Liver (tissue), 9 donors: ENCODE measurements around the gene HES6. TPM values are rescaled to one million over a fixed set of nuclear protein-coding genes. Genes with fewer than 3 reads are reported as not detected.

Experiments used
- DNase-seq: peaks from one replicate; pipeline ENCODE4 v3.0.0-alpha.2; 2017; ENCODE audit warnings: low spot score
- H3K27ac ChIP-seq, 2 donors: one replicate each; pipeline ENCODE4 v1.7.0; 2013; ENCODE audit warnings: inconsistent platforms in 2 of 2, low read length in 2 of 2, control low read depth in 1 of 2, low read depth in 1 of 2, mild to moderate bottlenecking in 1 of 2
- H3K27me3 ChIP-seq, 4 donors: one replicate each; pipeline versions ENCODE4 v1.6.1 to v1.7.0; 2013; ENCODE audit warnings: low read length in 3 of 4, inconsistent platforms in 1 of 4, mild to moderate bottlenecking in 1 of 4, moderate library complexity in 1 of 4; ENCODE audit not compliant: control insufficient read depth in 4 of 4, insufficient read depth in 4 of 4
- H3K36me3 ChIP-seq, 4 donors: one replicate each; pipeline versions ENCODE4 v1.6.1 to v1.7.0; 2013; ENCODE audit warnings: low read length in 3 of 4, mild to moderate bottlenecking in 3 of 4, low read depth in 1 of 4, moderate library complexity in 1 of 4; ENCODE audit not compliant: control insufficient read depth in 4 of 4, insufficient read depth in 3 of 4
- H3K4me1 ChIP-seq, 4 donors: one replicate each; pipeline versions ENCODE4 v1.6.1 to v1.7.0; 2013; ENCODE audit warnings: low read length in 3 of 4, mild to moderate bottlenecking in 3 of 4, moderate library complexity in 1 of 4; ENCODE audit not compliant: control insufficient read depth in 4 of 4, insufficient read depth in 4 of 4
- H3K4me3 ChIP-seq, 3 donors: one replicate each; pipeline versions ENCODE4 v1.6.1 to v1.7.0; 2013; ENCODE audit warnings: low read length in 3 of 3, control low read depth in 1 of 3, low read depth in 1 of 3, mild to moderate bottlenecking in 1 of 3
- H3K9ac ChIP-seq, 2 donors: one replicate each; pipeline ENCODE4 v1.7.0; 2013; ENCODE audit warnings: low read length in 2 of 2, mild to moderate bottlenecking in 2 of 2, moderate library complexity in 2 of 2, control low read depth in 1 of 2, low read depth in 1 of 2
- H3K9me3 ChIP-seq, 4 donors: one replicate each; pipeline versions ENCODE4 v1.6.1 to v1.7.0; 2013; ENCODE audit warnings: low read length in 3 of 4; ENCODE audit not compliant: control insufficient read depth in 4 of 4
- EGR1 ChIP-seq, 2 donors: IDR thresholded peaks; 2 replicates each; pipeline ENCODE4 v1.6.1; 2016 to 2018; ENCODE audit warnings: antibody characterized with exemption in 2 of 2, low read depth in 2 of 2
- FOXA1 ChIP-seq: IDR thresholded peaks from 2 replicates; pipeline ENCODE4 v1.6.1; 2016; ENCODE audit warnings: antibody characterized with exemption
- FOXA2 ChIP-seq: IDR thresholded peaks from 2 replicates; pipeline ENCODE4 v1.6.1; 2016; ENCODE audit warnings: antibody characterized with exemption
- GABPA ChIP-seq, 2 donors: IDR thresholded peaks in 1 of 2; conservative IDR thresholded peaks in 1 of 2; 2 replicates each; pipeline ENCODE4 v1.6.1; 2016; ENCODE audit warnings: antibody characterized with exemption in 2 of 2, mild to moderate bottlenecking in 1 of 2, moderate library complexity in 1 of 2
- HNF4A ChIP-seq, 2 donors: conservative IDR thresholded peaks; 2 replicates each; pipeline ENCODE4 v1.6.1; 2016; ENCODE audit warnings: antibody characterized with exemption in 2 of 2, mild to moderate bottlenecking in 2 of 2
- HNF4G ChIP-seq: IDR thresholded peaks from 2 replicates; pipeline ENCODE4 v1.6.1; 2016; ENCODE audit warnings: antibody characterized with exemption
- JUND ChIP-seq, 2 donors: IDR thresholded peaks; 2 replicates each; pipeline ENCODE4 v1.6.1; 2016; ENCODE audit warnings: antibody characterized with exemption in 2 of 2
- MAX ChIP-seq: IDR thresholded peaks from 2 replicates; pipeline ENCODE4 v1.6.1; 2016; ENCODE audit warnings: antibody characterized with exemption
- NR2F2 ChIP-seq: IDR thresholded peaks from 2 replicates; pipeline ENCODE4 v1.6.1; 2016; ENCODE audit warnings: antibody characterized with exemption
- RAD21 ChIP-seq, 2 donors: IDR thresholded peaks; 2 replicates each; pipeline ENCODE4 v1.6.1; 2016; ENCODE audit warnings: antibody characterized with exemption in 2 of 2, mild to moderate bottlenecking in 2 of 2
- REST ChIP-seq: IDR thresholded peaks from 2 replicates; pipeline ENCODE4 v1.6.1; 2016; ENCODE audit warnings: antibody characterized with exemption, mild to moderate bottlenecking
- RXRA ChIP-seq, 2 donors: IDR thresholded peaks; 2 replicates each; pipeline ENCODE4 v1.6.1; 2017 to 2018; ENCODE audit warnings: antibody characterized with exemption in 2 of 2, mild to moderate bottlenecking in 1 of 2
- SP1 ChIP-seq: IDR thresholded peaks from 2 replicates; pipeline ENCODE4 v1.6.1; 2018; ENCODE audit warnings: antibody characterized with exemption, mild to moderate bottlenecking
- TAF1 ChIP-seq: conservative IDR thresholded peaks from 2 replicates; pipeline ENCODE4 v1.6.1; 2016; ENCODE audit warnings: antibody characterized with exemption, mild to moderate bottlenecking
- YY1 ChIP-seq: IDR thresholded peaks from 2 replicates; pipeline ENCODE4 v1.6.1; 2016; ENCODE audit warnings: antibody characterized with exemption, mild to moderate bottlenecking
- WGBS: extraction: QIAGEN DNeasy Blood & Tissue Kit; methylation state at CpG from one replicate; pipeline ENCODE4 v1.1.7; 2013; 5-methylcytosine and 5-hydroxymethylcytosine counted together
- polyA plus RNA-seq, 2 donors: library from polyadenylated mRNA; stranded (reverse) in 1 of 2; unstranded in 1 of 2; fragments of 200-250 nt in 1 of 2; fragments of >200 nt in 1 of 2; fragmentation: Nextera tagmentation in 1 of 2; extraction: Ambion mirVana in 1 of 2; gene quantifications; one replicate each; pipeline versions ENCODE4 v1.2.1 to v1.2.3, GENCODE V29; 2013 to 2015
- total RNA-seq, 2 donors: library from RNA; depleted of rRNA; stranded (reverse); fragments of >200 nt; gene quantifications; one replicate each; pipeline ENCODE4 v1.2.3, GENCODE V29; 2014
- TF ChIP-seq, protein P1 (sequence below): fragments of 150-350 bp; IDR thresholded peaks from 2 replicates; pipeline ENCODE4 v1.5.1; 2017; ENCODE audit warnings: improper control_type of control experiment, low read depth, low read length; ENCODE audit not compliant: missing input control
- donor health status: healthy.
- donor health status: healthy.
- donor health status: healthy.
- donor health status: healthy.
- donor health status: healthy.

Gene HES6
- total and polyA plus RNA-seq, 4 donors = 1.7 to 13.2 (median 2.6) TPM

DNA sequence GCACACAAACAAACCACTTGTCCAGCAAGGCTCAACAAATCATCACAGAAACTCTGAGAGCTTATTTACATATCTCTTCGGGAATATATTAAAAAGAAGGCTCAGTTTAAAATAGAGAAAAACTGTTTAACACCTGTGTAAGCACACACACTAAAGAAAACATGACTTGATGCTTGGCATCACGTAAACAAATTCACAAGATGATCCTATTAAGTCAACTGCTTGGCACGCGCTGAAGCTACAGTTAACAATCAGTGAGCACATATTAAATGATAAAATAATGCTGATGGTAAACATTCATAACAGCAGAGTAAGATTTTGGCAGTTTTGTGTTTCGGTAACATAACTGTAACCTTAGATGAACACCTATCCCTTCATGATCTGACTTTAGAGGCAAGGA lies 4.3 kb upstream of the HES6 start:
- H3K4me1 ChIP-seq = peaks cover 10 to 18% (median 11%) of the 10 kb centered on the region in 4 donors
- 92% methylated on average over 5 of the region's 5 CpGs for WGBS
- no peak overlapping the region for H3K4me3 ChIP-seq
- H3K27ac ChIP-seq = no peak overlapping the region
- TF ChIP-seq SP1 (no peak), YY1 (no peak), RXRA (IDR thresholded peaks at IDR 0.05) (no peak), FOXA2 (no peak), TAF1 (no peak), NR2F2 (no peak), GABPA (IDR thresholded peaks at IDR 0.05 in 1 of 2, conservative IDR thresholded peaks at IDR 0.05 in 1 of 2) (no peak), MAX (no peak), RAD21 (IDR thresholded peaks at IDR 0.05) (no peak), HNF4A (conservative IDR thresholded peaks at IDR 0.05) (no peak), REST (no peak), FOXA1 (no peak)
- TF ChIP-seq, protein P1, sequence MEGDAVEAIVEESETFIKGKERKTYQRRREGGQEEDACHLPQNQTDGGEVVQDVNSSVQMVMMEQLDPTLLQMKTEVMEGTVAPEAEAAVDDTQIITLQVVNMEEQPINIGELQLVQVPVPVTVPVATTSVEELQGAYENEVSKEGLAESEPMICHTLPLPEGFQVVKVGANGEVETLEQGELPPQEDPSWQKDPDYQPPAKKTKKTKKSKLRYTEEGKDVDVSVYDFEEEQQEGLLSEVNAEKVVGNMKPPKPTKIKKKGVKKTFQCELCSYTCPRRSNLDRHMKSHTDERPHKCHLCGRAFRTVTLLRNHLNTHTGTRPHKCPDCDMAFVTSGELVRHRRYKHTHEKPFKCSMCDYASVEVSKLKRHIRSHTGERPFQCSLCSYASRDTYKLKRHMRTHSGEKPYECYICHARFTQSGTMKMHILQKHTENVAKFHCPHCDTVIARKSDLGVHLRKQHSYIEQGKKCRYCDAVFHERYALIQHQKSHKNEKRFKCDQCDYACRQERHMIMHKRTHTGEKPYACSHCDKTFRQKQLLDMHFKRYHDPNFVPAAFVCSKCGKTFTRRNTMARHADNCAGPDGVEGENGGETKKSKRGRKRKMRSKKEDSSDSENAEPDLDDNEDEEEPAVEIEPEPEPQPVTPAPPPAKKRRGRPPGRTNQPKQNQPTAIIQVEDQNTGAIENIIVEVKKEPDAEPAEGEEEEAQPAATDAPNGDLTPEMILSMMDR = no peak
- no peak overlapping the region for H3K9ac ChIP-seq
- H3K9me3 ChIP-seq = no peaks in the 10 kb centered on the region
- no peak for DNase-seq
- peaks cover 4 to 36% (median 18%) of the 10 kb centered on the region in 4 donors for H3K36me3 ChIP-seq
- no peaks in the 10 kb centered on the region for H3K27me3 ChIP-seq

- Histone ChIP-seq H3K27me3 (no peaks in the 10 kb centered on the region), H3K4me3 (no peak overlapping the region), H3K9me3 (no peaks in the 10 kb centered on the region), H3K36me3 (peaks cover 4 to 36% (median 18%) of the 10 kb centered on the region in 4 donors), H3K4me1 (peaks cover 10 to 20% (median 11%) of the 10 kb centered on the region in 4 donors), H3K9ac (no peak overlapping the region), H3K27ac (no peak overlapping the region)
- WGBS = 88% methylated on average over 10 of the region's 10 CpGs
- no peak for DNase-seq
- TF ChIP-seq JUND (IDR thresholded peaks at IDR 0.05) (no peak), NR2F2 (no peak), EGR1 (IDR thresholded peaks at IDR 0.05; ENCODE audit: low read depth in 2 of 2) (no peak), HNF4G (no peak), SP1 (no peak), HNF4A (conservative IDR thresholded peaks at IDR 0.05) (no peak), RAD21 (IDR thresholded peaks at IDR 0.05) (no peak), YY1 (no peak), GABPA (IDR thresholded peaks at IDR 0.05 in 1 of 2, conservative IDR thresholded peaks at IDR 0.05 in 1 of 2) (no peak), RXRA (IDR thresholded peaks at IDR 0.05) (no peak), FOXA1 (no peak), MAX (no peak), FOXA2 (no peak)
- TF ChIP-seq, protein P1 = no peak
These were observed 3.7 kb upstream of the HES6 start for GRCh38 chr2:238243496-238244076.
